ENCODE data around the gene PHEX. TPM values are rescaled to one million over a fixed set of nuclear protein-coding genes. Genes with fewer than 3 reads are reported as not detected.

PHEX gene
- total RNA-seq, 4 donors from 2014 or later: 1.5 to 4.3 (median 2.3) TPM

GRCh38 chrX:22026731-22027130 lies 5.4 kb upstream of the PHEX start:
- no peaks in the 10 kb centered on the region for H3K4me1 ChIP-seq
- no peaks in the 10 kb centered on the region for H3K36me3 ChIP-seq
- no peak for DNase-seq
- intact Hi-C loops (cut with DNase I; ENCODE audit: low total_unique reads): no loop called here
- no peak overlapping the region for H3K27ac ChIP-seq
- H3K27me3 ChIP-seq: no peaks in the 10 kb centered on the region
- TF ChIP-seq POLR2A (IDR thresholded peaks at IDR 0.05) (no peak), CTCF (IDR thresholded peaks at IDR 0.05) (no peak)
- H3K9me3 ChIP-seq: no peaks in the 10 kb centered on the region
- no peak overlapping the region for H3K4me3 ChIP-seq

- no peaks in the 10 kb centered on the region for H3K36me3 ChIP-seq
- no peak for DNase-seq
- no peak for TF ChIP-seq POLR2A (IDR thresholded peaks at IDR 0.05)
- no peak for TF ChIP-seq CTCF (IDR thresholded peaks at IDR 0.05)
These were observed 381 bp downstream of the PHEX start for GRCh38 chrX:22032506-22032905.

GRCh38 chrX:22033818-22034217 lies 1.7 kb downstream of the PHEX start:
- DNase-seq: no peak
- no peaks in the 10 kb centered on the region for H3K36me3 ChIP-seq
- H3K4me1 ChIP-seq: no peaks in the 10 kb centered on the region
- no peak overlapping the region for H3K27ac ChIP-seq
- no peaks in the 10 kb centered on the region for H3K27me3 ChIP-seq
- H3K4me3 ChIP-seq: no peak overlapping the region
- TF ChIP-seq POLR2A (IDR thresholded peaks at IDR 0.05): no peak
- TF ChIP-seq CTCF (IDR thresholded peaks at IDR 0.05): no peak
- no peaks in the 10 kb centered on the region for H3K9me3 ChIP-seq
- intact Hi-C loops (cut with DNase I; ENCODE audit: low total_unique reads): no loop called here

More at GRCh38 chrX:22032506-22032905, 381 bp downstream of the PHEX start:
- Histone ChIP-seq H3K27ac (no peak overlapping the region), H3K9me3 (no peaks in the 10 kb centered on the region), H3K4me1 (no peaks in the 10 kb centered on the region), H3K27me3 (no peaks in the 10 kb centered on the region), H3K4me3 (no peak overlapping the region)
- intact Hi-C loops (cut with DNase I; ENCODE audit: low total_unique reads): no loop called here

GRCh38 chrX:22035236-22035635 lies 3.1 kb downstream of the PHEX start:
- Histone ChIP-seq H3K4me1 (no peaks in the 10 kb centered on the region), H3K9me3 (no peaks in the 10 kb centered on the region), H3K27ac (no peak overlapping the region), H3K27me3 (no peaks in the 10 kb centered on the region), H3K36me3 (no peaks in the 10 kb centered on the region), H3K4me3 (no peak overlapping the region)
- DNase-seq: no peak
- TF ChIP-seq CTCF (IDR thresholded peaks at IDR 0.05): no peak
- no peak for TF ChIP-seq POLR2A (IDR thresholded peaks at IDR 0.05)
- intact Hi-C loops (cut with DNase I; ENCODE audit: low total_unique reads): no loop called here

- H3K27me3 ChIP-seq: no peaks in the 10 kb centered on the region
- no peaks in the 10 kb centered on the region for H3K9me3 ChIP-seq
- intact Hi-C loops (cut with DNase I; ENCODE audit: low total_unique reads): no loop called here
- H3K4me1 ChIP-seq: no peaks in the 10 kb centered on the region
- no peak for DNase-seq
- TF ChIP-seq POLR2A (IDR thresholded peaks at IDR 0.05): no peak
- no peak for TF ChIP-seq CTCF (IDR thresholded peaks at IDR 0.05)
- no peak overlapping the region for H3K4me3 ChIP-seq
- H3K27ac ChIP-seq: no peak overlapping the region
- no peaks in the 10 kb centered on the region for H3K36me3 ChIP-seq
These were observed 5.1 kb downstream of the PHEX start for GRCh38 chrX:22037225-22037624.
